IMR-90 (cell line): ENCODE measurements around the gene AIFM2. TPM values are rescaled to one million over a fixed set of nuclear protein-coding genes. Genes with fewer than 3 reads are reported as not detected.

Source experiments
- ATAC-seq: fragments of 200-7000 bp; cut with Tn5 transposase; 2 replicates; pipeline ENCODE4 v1.9.1; 2020; ENCODE audit warnings: low read depth, mild to moderate bottlenecking, moderate library complexity
- BruUV-seq: library from RNA; stranded (reverse); fragments of 400-500 nt; replicated peaks from 2 replicates; lab custom pipeline; 2021; lab: Mats Ljungman, UMichigan
- CTCF ChIA-PET: fragments of 300-600 bp; formaldehyde crosslinking; extraction: SDS; loops from one replicate; lab custom pipeline; 2021; ENCODE audit warnings: antibody characterized with exemption; lab: Yijun Ruan, JAX
- POLR2A ChIA-PET: fragments of 300-600 bp; sonication (Branson Sonifier 250); formaldehyde crosslinking; loops from one replicate; lab custom pipeline; 2022; ENCODE audit warnings: antibody characterized with exemption; ENCODE audit not compliant: unreplicated experiment; lab: Charles Lee
- DNase-seq: peaks from one replicate; pipeline ENCODE4 v3.0.0; 2013
- H2AFZ ChIP-seq: replicated peaks from 2 replicates; pipeline ENCODE3; 2013; ENCODE audit warnings: low read length, mild to moderate bottlenecking; ENCODE audit not compliant: poor library complexity
- H2AK5ac ChIP-seq: 2 replicates; pipeline ENCODE4 v1.6.1; 2013; ENCODE audit warnings: low read depth, low read length, inconsistent platforms
- H2AK9ac ChIP-seq: replicated peaks from 2 replicates; pipeline ENCODE3; 2013; ENCODE audit warnings: mild to moderate bottlenecking, low read depth, low read length, moderate library complexity; ENCODE audit not compliant: poor library complexity
- H2BK120ac ChIP-seq: 2 replicates; pipeline ENCODE4 v1.6.1; 2013; ENCODE audit warnings: low read depth, low read length, inconsistent platforms
- H2BK15ac ChIP-seq: 3 replicates; pipeline ENCODE4 v1.6.1; 2013; ENCODE audit warnings: low read depth, low read length, inconsistent platforms
- H2BK20ac ChIP-seq: 2 replicates; pipeline ENCODE4 v1.6.1; 2013; ENCODE audit warnings: low read depth, mild to moderate bottlenecking, inconsistent platforms, low read length, moderate library complexity
- H2BK5ac ChIP-seq: 2 replicates; pipeline ENCODE4 v1.6.1; 2013; ENCODE audit warnings: mild to moderate bottlenecking, low read depth, low read length, inconsistent platforms; ENCODE audit not compliant: poor library complexity, severe bottlenecking
- H3K14ac ChIP-seq: replicated peaks from 2 replicates; pipeline ENCODE4 v1.6.1; 2013; ENCODE audit warnings: low read depth, low read length, inconsistent platforms
- H3K18ac ChIP-seq: 2 replicates; pipeline ENCODE4 v1.6.1; 2013; ENCODE audit warnings: low read depth, low read length, control low read depth
- H3K23ac ChIP-seq: 2 replicates; pipeline ENCODE4 v1.6.1; 2013; ENCODE audit warnings: low read depth, low read length, inconsistent platforms
- H3K27ac ChIP-seq: 2 replicates; pipeline ENCODE4 v1.5.1; 2013; ENCODE audit warnings: mild to moderate bottlenecking, control low read depth, low read length; ENCODE audit not compliant: insufficient read depth
- H3K27me3 ChIP-seq: 2 replicates; pipeline ENCODE4 v1.6.1; 2013; ENCODE audit warnings: low read length; ENCODE audit not compliant: control insufficient read depth, insufficient read depth
- H3K36me3 ChIP-seq: 2 replicates; pipeline ENCODE4 v1.6.1; 2013; ENCODE audit warnings: low read length, mixed read lengths; ENCODE audit not compliant: control insufficient read depth, insufficient read depth
- H3K4ac ChIP-seq: 2 replicates; pipeline ENCODE4 v1.6.1; 2013; ENCODE audit warnings: low read depth, low read length, inconsistent platforms
- H3K4me1 ChIP-seq: 2 replicates; pipeline ENCODE4 v1.6.1; 2013; ENCODE audit warnings: low read length, mixed read lengths; ENCODE audit not compliant: control insufficient read depth, insufficient read depth
- H3K4me2 ChIP-seq: 2 replicates; pipeline ENCODE4 v1.6.1; 2013; ENCODE audit warnings: low read depth, mild to moderate bottlenecking, control low read depth, low read length, moderate library complexity
- H3K4me3 ChIP-seq: 2 replicates; pipeline ENCODE4 v1.5.1; 2013; ENCODE audit warnings: low read depth, mild to moderate bottlenecking, control low read depth, low read length, moderate library complexity; ENCODE audit not compliant: insufficient read depth
- H3K56ac ChIP-seq: 2 replicates; pipeline ENCODE4 v1.6.1; 2013; ENCODE audit warnings: low read length, inconsistent platforms; ENCODE audit not compliant: insufficient read depth; ENCODE audit errors: extremely low read depth
- H3K79me1 ChIP-seq, 2 experiments: 2 replicates each; pipeline ENCODE4 v1.6.1; 2013; ENCODE audit warnings: low read length in 2 of 2, inconsistent platforms in 1 of 2, low read depth in 1 of 2
- H3K9ac ChIP-seq: 2 replicates; pipeline ENCODE4 v1.6.1; 2013; ENCODE audit warnings: low read depth, low read length, control low read depth
- H3K9me1 ChIP-seq: 2 replicates; pipeline ENCODE4 v1.6.1; 2013; ENCODE audit warnings: low read length, inconsistent platforms; ENCODE audit not compliant: insufficient read depth
- H3K9me3 ChIP-seq: 2 replicates; pipeline ENCODE4 v1.6.1; 2013; ENCODE audit warnings: low read length; ENCODE audit not compliant: control insufficient read depth, insufficient read depth
- H4K20me1 ChIP-seq: 2 replicates; pipeline ENCODE4 v1.6.1; 2013; ENCODE audit warnings: low read length, inconsistent platforms; ENCODE audit not compliant: insufficient read depth
- H4K5ac ChIP-seq: 2 replicates; pipeline ENCODE4 v1.6.1; 2013; ENCODE audit warnings: mild to moderate bottlenecking, low read depth, low read length, control low read depth
- H4K8ac ChIP-seq, 2 experiments: 2 replicates each; pipeline ENCODE4 v1.6.1; 2013; ENCODE audit warnings: low read depth in 2 of 2, low read length in 2 of 2, control low read depth in 1 of 2, inconsistent platforms in 1 of 2
- H4K91ac ChIP-seq: 2 replicates; pipeline ENCODE4 v1.6.1; 2013; ENCODE audit warnings: low read depth, low read length, inconsistent platforms; ENCODE audit not compliant: insufficient read depth
- BHLHE40 ChIP-seq: fragments of 150-350 bp; IDR thresholded peaks from 2 replicates; pipeline ENCODE4 v1.6.1; 2016; ENCODE audit warnings: mild to moderate bottlenecking, low read depth, low read length
- CEBPB ChIP-seq: IDR thresholded peaks from 2 replicates; pipeline ENCODE4 v1.6.1; 2012; ENCODE audit warnings: low read depth, low read length, improper control_type of control experiment
- POLR2A ChIP-seq: IDR thresholded peaks from 2 replicates; pipeline ENCODE4 v1.6.1; 2012; ENCODE audit warnings: mild to moderate bottlenecking, low read depth, low read length
- RCOR1 ChIP-seq: IDR thresholded peaks from 2 replicates; pipeline ENCODE4 v1.6.1; 2012; ENCODE audit warnings: mild to moderate bottlenecking, low read length, improper control_type of control experiment; ENCODE audit not compliant: insufficient replicate concordance
- SMC3 ChIP-seq: fragments of 150-350 bp; IDR thresholded peaks from 2 replicates; pipeline ENCODE4 v1.6.1; 2016; ENCODE audit warnings: low read depth, mild to moderate bottlenecking, antibody characterized with exemption, low read length, moderate library complexity
- WGBS, 2 experiments: methylation state at CpG; one replicate each; pipeline versions ENCODE4 v1.1.5 to v1.1.7; 2013; ENCODE audit warnings: missing lambda C conversion rate in 2 of 2; ENCODE audit not compliant: insufficient read length in 1 of 2; ENCODE audit errors: extremely low coverage in 2 of 2; 5-methylcytosine and 5-hydroxymethylcytosine counted together
- dilution Hi-C: fragments of 300-500 bp; cut with HindIII; formaldehyde crosslinking; loops from one replicate; pipeline ENCODE4 v1.14.3; 2018; ENCODE audit warnings: low sequenced_read_pairs; ENCODE audit not compliant: unreplicated experiment
- in situ Hi-C: fragments of 300-500 bp; cut with MboI; formaldehyde crosslinking; loops from 3 replicates; pipeline ENCODE4 v1.14.3; 2019; ENCODE audit warnings: low sequenced_read_pairs, inconsistent platforms, mixed read lengths
- intact Hi-C: fragments of 100-400 bp; cut with micrococcal nuclease; formaldehyde crosslinking; loops from 2 replicates; pipeline ENCODE4 v1.10.0; 2022
- polyA plus RNA-seq, 3 experiments: library from polyadenylated mRNA; depleted of rRNA; stranded (reverse); fragments of >200 nt; gene quantifications; 2 replicates each; pipeline ENCODE4 v1.2.3, GENCODE V29; 2012; ENCODE audit warnings: low replicate concordance in 1 of 3
- total RNA-seq: library from RNA; depleted of rRNA; stranded (reverse); fragments of >200 nt; gene quantifications from 2 replicates; pipeline ENCODE4 v1.2.3, GENCODE V29; 2012
- TF ChIP-seq, protein P1 (sequence below): conservative IDR thresholded peaks from 2 replicates; pipeline ENCODE4 v1.5.1; 2012; ENCODE audit warnings: mild to moderate bottlenecking, low read depth, low read length, improper control_type of control experiment

AIFM2 gene
- total and polyA plus RNA-seq, 2 of the 4 experiments (the other 2 are of a cell fraction): 2.0 to 4.6 TPM

GRCh38 chr10:70111496-70111895 is 21.1 kb downstream of the AIFM2 start:
- CTCF ChIA-PET: no interaction called here

More at GRCh38 chr10:70111496-70111895, 21.1 kb downstream of the AIFM2 start:
- no peaks in the 10 kb centered on the region for H3K4me1 ChIP-seq
- no peak overlapping the region for H3K4me3 ChIP-seq
- no peak overlapping the region for H3K4me2 ChIP-seq
- H3K14ac ChIP-seq: no peak overlapping the region
- H2AFZ ChIP-seq: no peak overlapping the region
- peaks cover 0 to 7% of the 10 kb centered on the region in 2 experiments; a peak in 2 of 4 replicates for H3K79me1 ChIP-seq
- no peak overlapping the region for H3K23ac ChIP-seq
- H4K8ac ChIP-seq: no peak overlapping the region
- H2AK9ac ChIP-seq: no peak overlapping the region
- no peak overlapping the region for H2BK5ac ChIP-seq
- DNase-seq: no peak
- dilution Hi-C loops (no loop called here), in situ Hi-C loops (no loop called here), intact Hi-C loops (no loop called here)
- H3K9ac ChIP-seq: no peak overlapping the region
- H3K36me3 ChIP-seq: peaks cover 35% of the 10 kb centered on the region
- peaks cover 7% of the 10 kb centered on the region for H4K20me1 ChIP-seq
- H3K56ac ChIP-seq: no peak overlapping the region
- H3K4ac ChIP-seq: no peak overlapping the region
- no peaks in the 10 kb centered on the region for H3K9me3 ChIP-seq
- no TSS peak for BruUV-seq
- no peak overlapping the region for H3K18ac ChIP-seq
- H2BK20ac ChIP-seq: no peak overlapping the region
- H4K5ac ChIP-seq: no peak overlapping the region
- no peak for ATAC-seq
- H2BK120ac ChIP-seq: no peak overlapping the region
- H2BK15ac ChIP-seq: no peak overlapping the region
- H3K9me1 ChIP-seq: no peaks in the 10 kb centered on the region; the same call in 1 of the 2 replicates
- H4K91ac ChIP-seq: no peak overlapping the region
- WGBS, 2 experiments: 96% methylated on average over 5 of the region's 22 CpGs; no CpG with 5 or more reads in 1 of the 2 experiments
- H3K27ac ChIP-seq: no peak overlapping the region
- TF ChIP-seq SMC3 (no peak), CEBPB (no peak), RCOR1 (no peak), POLR2A (no peak), BHLHE40 (no peak)
- TF ChIP-seq, protein P1, sequence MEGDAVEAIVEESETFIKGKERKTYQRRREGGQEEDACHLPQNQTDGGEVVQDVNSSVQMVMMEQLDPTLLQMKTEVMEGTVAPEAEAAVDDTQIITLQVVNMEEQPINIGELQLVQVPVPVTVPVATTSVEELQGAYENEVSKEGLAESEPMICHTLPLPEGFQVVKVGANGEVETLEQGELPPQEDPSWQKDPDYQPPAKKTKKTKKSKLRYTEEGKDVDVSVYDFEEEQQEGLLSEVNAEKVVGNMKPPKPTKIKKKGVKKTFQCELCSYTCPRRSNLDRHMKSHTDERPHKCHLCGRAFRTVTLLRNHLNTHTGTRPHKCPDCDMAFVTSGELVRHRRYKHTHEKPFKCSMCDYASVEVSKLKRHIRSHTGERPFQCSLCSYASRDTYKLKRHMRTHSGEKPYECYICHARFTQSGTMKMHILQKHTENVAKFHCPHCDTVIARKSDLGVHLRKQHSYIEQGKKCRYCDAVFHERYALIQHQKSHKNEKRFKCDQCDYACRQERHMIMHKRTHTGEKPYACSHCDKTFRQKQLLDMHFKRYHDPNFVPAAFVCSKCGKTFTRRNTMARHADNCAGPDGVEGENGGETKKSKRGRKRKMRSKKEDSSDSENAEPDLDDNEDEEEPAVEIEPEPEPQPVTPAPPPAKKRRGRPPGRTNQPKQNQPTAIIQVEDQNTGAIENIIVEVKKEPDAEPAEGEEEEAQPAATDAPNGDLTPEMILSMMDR: no peak
- no peak overlapping the region for H2AK5ac ChIP-seq
- POLR2A ChIA-PET: no interaction called here
- H3K27me3 ChIP-seq: no peaks in the 10 kb centered on the region
